Ammon's horn (tissue), 1 donor: ENCODE results near the gene IMMP2L.
"Not testable (repeated sequence)": the region's sequence is repeated elsewhere in the genome, so short reads cannot be mapped to it uniquely, and the experiment has no call there.

Experiments used
- DNase-seq: peaks from one replicate; pipeline ENCODE4 v3.0.0-alpha.2; 2016; ENCODE audit warnings: low spot score

Gene IMMP2L

DNA sequence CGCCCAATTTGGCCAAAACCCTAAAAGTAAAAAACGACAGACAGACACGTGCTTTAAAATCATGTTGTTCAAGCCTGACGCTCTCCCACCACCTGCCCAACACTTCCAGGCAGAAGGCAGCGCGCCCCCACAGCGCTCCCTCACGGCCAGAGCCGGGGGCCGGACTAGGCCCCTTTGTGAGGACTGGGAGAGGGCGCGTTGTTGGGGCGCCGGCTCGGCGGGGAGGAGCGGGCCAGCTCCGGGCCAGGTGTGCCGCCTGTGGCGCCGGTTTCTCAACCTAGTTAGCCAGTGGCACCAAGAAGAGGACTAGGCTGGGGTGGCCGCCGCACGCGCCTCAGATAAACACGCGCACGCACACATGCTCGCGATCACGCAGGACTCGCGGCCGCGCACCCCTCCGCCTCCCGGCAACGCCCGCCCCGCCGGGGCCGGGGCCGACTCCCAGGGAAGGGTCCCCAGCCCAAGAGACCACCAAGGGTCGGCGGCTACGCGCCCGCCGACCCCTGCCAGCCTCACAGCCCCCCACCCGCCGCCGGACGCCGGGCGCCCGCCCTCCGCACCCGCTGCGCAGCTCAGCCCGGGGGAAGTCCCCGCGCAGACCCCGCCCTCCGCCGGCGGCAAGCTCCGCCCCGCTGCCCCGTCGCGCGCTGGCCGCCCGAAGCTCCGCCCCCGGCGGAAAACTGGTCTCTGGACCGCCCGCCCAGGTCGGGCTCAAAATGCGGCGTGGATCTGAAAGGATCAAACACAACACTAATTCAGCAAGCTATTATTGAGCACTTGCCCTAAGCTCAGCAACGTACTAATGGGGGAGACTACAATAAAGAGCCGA lies at the start of gene IMMP2L:
Gene IMMP2L (minus strand): TSS at position 589 of the 829 bp plus-strand sequence.
- peak; percentile 90 for DNase-seq

DNA sequence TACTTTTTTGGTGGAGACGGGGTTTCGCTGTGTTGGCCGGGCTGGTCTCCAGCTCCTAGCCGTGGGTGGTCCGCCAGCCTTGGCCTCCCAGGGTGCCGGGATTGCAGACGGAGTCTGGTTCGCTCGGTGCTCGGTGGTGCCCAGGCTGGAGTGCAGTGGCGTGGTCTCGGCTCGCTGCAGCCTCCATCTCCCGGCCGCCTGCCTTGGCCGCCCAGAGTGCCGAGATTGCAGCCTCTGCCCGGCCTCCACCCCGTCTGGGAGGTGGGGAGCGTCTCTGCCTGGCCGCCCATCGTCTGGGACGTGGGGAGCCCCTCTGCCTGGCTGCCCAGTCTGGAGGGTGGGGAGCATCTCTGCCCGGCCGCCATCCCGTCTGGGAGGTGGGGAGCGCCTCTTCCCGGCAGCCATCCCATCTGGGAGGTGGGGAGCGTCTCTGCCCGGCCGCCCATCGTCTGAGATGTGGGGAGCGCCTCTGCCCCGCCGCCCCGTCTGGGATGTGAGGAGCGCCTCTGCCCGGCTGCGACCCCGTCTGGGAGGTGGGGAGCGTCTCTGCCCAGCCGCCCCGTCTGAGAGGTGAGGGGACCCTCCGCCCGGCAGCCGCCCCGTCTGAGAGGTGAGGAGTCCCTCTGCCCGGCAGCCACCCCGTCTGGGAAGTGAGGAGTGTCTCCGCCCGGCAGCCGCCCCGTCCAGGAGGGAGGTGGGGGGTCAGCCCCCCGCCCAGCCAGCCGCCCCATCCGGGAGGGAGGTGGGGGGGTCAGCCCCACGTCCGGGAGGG lies 47.4 kb upstream of the IMMP2L start:
- DNase-seq, result not testable (repeated sequence)

DNA sequence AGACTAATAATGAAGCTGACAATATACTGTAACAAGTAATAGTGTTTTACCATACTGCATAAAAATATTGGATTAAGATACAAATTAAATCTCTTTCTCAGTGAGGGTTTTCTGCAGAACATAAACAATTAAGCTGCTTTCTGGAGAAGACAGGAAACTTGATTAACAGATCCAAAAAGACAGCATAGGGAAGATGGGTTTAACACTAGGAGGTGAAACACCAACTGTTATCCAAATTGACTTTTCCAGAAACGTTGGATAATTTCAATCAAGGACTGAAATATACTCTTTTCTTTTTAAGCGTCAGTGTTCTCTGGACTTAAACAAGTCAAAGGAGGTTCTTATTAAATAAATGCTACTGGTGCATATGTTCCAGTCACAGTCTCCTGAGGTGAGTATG lies 45.3 kb upstream of the IMMP2L start:
- no peak for DNase-seq

DNA sequence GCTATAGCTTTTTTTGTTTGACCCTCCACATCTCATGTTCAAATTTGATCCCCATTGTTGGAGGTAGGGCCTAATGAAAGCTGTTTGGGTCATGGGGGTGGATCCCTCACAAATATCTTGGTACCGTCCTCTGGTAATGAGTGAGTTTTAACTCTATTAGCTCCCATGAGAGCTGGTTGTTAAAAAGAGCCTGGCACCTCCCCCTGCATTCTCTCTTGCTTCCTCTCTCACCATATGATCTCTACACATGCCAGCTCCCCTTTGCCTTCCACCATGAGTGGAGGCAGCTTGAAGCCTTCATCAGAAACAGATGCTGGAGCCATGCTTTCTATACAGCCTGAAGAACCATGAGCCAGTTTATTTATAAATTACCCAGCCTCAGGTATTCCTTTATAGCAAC lies 43.0 kb upstream of the IMMP2L start:
- no peak for DNase-seq

DNA sequence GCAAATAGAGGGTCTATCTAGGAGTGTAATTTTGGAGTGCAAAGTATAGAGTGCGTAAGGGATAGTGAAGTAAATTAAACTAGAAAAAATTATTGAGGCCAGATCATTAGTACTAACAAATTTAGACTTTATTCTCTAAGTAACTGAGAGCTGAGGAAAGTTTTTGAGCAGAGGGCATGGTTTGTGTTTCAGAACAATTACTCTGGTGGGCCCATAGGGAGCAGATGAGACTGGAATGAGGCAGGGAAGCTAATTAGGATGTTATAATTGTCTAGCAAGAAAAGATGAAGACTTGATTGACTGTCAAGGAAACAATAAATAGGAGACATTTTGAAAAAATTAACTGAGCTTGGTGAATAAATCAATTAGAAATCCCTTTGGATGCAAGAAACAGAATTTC lies 37.8 kb upstream of the IMMP2L start:
- no peak for DNase-seq

DNA sequence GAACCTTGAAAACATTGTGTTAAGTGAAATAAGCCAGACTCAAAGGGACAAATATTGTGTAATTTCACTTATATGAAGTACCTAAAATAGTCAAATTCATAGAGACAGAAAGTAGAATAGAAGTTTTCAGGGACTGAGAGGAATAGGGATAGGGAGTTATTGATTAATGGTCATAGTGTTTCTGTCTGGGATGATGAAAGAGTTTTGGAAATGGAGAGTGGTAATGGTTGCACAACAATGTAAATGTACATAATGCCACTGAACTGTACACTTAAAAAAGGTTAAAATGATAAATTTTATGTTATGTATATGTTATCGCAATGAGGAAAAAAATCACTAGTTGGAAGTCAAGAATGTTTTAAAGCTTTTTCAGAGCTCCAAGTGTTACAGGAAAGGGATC lies 33.5 kb upstream of the IMMP2L start:
- no peak for DNase-seq

DNA sequence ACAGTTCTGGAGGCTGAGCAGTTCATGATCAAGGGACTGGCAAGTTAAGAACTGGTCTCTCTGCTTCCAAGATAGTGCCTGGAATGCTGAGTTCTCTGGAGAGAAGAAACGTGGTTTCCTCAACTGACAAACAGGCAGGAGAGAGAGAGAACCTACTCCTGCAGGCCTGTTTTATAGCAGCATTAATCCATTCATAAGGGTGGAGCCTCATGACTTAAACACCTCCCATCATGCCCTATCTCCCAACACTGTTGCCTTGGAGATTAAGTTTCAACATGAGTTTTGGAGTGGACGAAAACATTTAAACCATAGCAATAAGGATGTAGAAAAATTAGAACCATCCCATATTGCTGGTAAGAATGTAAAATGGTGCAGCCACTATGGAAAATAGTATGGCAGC lies 32.3 kb upstream of the IMMP2L start:
- DNase-seq, result no peak

DNA sequence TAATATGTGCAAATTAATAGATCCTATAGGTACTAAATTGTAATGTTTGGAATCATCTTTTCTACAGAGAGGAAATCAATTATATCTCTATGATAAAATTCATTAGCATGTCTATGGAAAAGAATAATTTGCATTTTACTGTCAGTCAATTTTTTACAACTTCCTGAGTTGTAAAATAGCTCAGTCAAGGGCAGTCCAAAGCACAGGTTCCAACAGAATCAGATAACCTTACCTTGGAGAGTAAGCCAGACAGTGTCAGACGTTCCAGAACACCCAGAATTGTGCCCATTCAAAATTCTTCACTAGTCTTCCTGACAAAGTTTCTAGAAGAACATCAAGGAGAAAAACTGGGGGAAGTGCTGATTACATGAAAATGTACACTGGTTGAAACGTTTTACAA lies 31.1 kb upstream of the IMMP2L start:
- DNase-seq, result no peak

DNA sequence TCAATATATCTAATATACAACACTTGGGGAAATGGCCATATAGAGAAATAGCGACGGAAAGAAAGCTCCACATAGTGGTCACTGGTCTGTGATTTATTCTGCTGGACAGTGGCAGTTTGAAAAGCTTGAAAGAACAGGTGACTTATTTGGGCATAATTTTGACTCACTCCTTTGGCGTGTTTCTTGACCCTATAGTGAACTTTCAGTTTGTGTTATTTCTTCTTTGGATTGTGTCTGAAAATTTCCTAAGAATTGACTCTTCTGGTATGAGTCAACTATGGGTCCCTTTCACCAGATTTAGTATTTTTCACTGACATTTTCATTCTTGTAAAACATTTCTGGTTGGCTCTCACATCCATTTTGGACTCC lies 25.8 kb upstream of the IMMP2L start:
- no peak for DNase-seq

DNA sequence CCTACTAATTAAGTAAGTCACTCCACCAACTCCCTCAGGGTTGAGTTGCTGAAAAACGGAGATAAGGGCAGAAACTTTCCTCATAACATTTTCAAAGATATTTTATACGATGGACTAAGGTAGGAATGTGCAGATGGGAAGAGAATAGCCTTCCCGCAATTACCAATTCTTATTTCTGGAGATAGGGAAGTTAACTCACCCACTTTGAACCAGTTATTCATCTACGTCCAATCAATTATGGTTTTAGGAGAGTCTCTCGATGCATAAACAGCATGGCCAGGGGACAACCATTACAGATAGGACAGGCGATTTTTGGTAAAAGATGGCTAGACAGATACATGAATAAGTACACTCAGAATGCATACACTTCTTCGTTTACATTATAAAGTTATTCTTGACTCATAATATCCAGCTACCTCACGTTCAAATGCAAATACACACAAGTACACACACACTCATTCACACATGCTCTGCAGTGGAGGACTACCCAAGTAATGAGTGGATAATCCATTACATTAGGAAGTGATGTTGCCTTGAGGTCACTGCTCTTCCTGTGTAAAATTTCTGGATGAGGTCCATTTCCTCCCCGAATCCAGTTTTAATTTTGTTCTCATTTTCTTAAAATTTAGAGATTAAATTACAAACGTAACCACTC lies 25.2 kb upstream of the IMMP2L start:
- no peak for DNase-seq

DNA sequence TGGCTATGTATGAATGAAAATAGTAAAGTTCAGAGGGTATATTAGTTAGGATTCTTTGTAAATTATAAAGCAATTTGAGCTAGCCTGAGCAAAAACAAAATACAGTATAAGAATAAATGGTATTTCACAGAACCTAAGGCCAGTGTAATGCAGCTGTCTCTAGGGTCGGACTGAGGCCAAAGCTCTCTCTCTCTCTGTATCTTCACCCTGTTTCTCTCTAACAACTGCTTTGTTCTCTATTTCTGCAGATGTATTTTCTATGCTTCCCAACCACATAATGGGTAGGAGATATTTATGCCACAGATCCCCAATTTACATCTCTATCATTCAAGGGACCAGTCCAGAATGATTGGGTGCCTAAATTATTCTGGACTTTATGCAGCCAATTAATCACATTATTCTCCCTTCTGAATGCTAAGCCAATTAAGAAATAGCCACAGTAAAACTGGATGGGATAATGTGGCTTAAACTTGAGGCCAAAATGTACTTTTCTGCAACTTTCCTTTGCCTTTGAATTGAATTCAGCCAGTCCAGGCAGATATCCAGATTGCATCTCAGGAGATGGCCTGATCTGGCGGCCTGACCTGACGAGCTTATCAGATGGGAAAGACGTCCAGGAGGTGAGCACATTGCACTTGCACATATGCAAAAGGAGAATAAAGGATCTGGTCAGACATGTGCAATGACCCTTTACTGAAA lies 24.6 kb upstream of the IMMP2L start:
- DNase-seq, result no peak

DNA sequence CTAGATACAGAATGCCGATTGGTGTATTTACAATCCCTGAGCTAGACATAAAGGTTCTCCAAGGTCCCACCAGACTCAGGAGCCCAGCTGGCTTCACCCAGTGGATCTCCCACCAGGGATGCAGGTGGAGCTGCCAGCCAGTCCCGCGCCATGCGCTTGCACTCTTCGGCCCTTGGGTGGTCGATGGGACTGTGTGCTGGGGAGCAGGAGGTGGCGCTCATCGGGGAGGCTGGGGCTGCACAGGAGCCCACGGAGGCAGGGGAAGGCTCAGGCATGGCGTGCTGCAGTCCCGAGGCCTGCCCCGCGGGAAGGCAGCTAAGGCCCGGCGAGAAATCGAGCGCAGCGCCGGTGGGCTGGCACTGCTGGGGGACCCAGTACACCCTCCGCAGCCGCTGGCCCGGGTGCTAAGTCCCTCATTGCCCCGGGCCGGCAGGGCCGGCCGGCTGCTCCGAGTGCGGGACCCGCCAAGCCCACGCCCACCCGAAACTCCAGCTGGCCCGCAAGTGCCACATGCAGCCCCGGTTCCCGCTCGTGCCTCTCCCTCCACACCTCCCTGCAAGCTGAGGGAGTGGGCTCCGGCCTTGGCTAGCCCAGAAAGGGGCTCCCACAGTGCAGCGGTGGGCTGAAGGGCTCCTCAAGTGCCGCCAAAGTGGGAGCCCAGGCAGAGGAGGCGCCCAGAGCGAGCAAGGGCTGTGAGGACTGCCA lies 19.6 kb upstream of the IMMP2L start:
- DNase-seq, result not testable (repeated sequence)

DNA sequence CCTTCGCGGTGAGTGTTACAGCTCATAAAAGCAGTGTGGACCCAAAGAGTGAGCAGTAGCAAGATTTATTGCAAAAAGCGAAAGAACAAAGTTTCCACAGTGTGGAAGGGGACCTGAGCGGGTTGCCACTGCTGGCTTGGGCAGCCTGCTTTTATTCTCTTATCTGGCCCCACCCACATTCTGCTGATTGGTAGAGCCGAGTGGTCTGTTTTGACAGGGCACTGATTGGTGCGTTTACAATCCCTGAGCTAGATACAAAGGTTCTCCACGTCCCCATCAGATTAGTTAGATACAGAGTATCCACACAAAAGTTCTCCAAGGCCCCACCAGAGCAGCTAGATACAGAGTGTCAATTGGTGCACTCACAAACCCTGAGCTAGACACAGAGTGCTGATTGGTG lies 18.9 kb upstream of the IMMP2L start:
- DNase-seq, result not testable (repeated sequence)

DNA sequence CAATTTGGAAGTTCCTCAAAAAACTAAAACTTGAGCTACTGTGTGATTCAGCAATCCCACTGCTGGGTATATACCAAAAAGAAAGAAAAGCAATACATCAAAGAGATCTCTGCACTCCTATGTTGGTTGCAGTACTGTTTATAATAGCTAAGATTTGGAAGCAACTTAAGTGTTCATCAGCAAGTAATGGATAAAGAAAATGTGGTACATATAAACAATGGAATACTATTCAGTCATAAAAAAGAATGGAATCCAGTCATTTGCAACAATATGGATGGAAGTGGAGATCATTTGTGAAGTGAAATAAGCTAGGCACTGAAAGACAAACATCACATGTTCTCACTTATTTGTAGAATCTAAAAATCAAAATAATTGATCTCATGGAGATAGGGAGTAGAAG lies 16.5 kb upstream of the IMMP2L start:
- DNase-seq, result no peak

DNA sequence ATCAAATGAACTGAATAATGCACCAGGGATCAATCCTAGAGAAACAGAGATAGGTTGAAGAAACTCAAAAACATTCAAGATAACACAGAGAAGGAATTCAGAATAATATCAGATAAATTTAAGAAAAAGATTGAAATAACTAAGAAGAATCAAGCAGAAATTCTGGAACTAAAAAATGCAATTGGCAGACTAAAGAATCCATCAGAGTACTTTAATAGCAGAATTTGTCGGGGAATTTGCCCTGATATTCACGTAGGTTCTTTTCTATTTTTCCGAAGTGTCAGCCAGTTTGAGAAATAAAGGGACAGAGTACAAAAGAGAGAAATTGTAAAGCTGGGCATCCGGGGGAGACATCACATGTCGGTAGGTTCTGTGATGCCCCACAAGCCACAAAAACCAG lies 9.4 kb upstream of the IMMP2L start:
- no peak for DNase-seq

DNA sequence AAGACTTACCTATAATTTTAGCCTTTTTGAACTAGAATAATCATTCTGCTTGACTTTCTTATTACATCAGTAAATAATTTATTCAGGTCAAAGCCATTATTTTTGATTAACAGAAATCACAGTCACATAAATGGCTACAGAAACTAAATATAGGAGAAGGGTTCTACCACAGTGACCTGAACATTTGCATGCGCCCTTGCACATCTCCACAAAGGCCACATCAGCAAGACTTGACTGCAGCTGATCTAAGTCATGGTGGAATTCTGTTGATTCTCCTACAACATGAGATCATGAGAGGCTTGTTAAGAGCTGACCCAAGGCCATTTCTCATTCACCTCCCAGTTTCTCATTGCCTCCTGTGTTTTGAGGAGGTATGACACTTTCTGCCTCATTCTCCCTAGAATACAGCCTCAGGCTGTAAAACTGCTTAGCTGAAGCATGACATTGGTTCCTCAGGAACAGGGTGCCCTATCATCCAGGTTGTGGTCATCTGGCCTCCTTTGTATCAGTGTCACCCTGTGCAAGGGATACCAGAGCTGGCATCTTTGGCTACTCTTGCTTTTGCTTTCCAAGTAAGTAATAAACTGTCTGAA lies 6.7 kb upstream of the IMMP2L start:
- no peak for DNase-seq

DNA sequence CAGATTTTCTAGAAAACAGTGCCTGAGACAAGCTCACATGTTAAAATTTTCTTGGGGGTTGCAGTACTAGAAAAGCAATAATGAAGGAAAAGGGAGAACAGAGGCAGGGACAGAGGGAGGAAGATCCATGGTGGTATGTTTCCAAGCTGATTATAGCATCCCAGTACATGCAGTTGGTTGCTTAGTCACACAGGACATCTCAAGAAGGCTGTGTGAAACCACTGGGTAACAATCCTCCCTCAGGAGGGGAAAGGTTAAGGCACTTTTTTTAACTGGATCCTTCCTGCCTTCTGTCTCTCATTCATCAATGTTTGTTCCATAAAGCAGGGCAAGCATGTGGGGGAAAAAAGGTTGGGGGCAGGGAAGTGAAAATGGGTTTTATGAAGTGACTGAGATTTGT lies 6.1 kb upstream of the IMMP2L start:
- no peak for DNase-seq

DNA sequence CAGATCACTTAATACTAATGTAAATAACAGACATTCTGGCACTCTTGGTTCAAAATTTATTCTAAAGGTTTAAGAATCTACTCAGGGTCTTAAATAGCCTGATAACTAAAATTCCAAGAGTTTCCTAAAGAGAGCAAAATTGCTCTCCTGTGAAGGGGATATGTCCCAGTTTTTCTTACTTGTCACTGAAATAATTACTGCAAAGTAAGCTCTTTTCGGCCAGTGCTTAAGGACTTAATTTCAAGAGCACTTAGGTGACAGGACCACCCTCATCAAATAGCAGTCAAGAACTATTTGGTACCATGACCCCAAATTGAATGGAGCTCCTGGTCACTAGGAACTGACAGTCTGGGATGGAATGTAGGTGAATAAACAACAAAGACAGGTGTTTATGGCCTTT lies 1.8 kb upstream of the IMMP2L start:
- DNase-seq, result no peak

DNA sequence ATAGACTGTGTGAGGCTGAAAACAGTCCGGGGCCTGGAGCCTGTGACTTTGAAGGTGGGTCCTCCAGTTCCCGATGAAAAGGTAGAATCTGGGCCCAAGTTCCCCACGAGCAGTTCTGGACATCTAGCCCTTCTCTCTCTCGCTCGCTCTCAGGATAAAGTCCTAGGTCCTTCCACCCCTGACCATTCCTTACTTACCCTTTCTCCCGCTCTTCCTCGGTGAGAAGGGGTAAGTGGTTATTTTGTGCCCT lies 713 bp downstream of the IMMP2L start:
- no peak for DNase-seq

DNA sequence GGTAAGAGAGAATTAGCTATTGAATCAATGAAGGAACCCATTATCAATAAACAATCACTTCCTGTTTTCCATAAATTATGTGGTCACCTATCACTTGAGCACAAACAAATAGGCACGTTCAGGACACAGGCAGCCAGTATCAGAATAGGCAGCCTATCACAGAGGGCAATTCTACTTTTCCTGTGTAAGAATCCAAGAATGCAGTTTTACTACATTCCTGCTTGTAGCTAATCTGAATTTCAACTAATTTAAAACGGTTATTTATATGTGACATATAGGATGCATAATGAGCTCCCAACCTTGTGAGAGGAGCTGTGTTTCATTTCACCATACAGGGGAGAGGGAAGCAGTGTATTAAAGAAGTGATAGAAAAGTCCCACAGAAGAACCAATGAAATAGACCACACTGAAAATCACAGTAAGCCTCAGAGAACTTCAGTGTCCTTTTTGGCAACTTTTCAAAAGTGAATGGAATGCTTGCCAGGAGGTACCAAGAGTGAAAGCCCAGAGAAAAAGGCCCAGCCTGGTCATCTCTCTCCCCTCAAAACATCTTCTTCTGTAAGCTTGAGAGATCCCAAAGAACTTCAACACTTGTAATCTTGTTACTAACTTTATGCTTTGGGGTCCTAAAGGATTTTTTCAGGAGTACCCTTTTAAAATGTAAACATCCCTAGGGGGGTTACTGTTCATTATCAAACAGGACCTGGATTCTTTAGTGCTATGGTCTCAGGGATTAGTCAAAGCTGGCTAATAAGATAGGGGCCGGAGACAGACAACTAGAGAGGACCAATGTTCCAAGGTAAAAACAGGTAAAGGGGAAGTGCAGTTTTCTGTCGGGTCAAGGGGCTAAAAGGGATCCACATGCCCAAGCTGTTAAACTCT lies 1.3 kb downstream of the IMMP2L start:
- DNase-seq, result no peak

DNA sequence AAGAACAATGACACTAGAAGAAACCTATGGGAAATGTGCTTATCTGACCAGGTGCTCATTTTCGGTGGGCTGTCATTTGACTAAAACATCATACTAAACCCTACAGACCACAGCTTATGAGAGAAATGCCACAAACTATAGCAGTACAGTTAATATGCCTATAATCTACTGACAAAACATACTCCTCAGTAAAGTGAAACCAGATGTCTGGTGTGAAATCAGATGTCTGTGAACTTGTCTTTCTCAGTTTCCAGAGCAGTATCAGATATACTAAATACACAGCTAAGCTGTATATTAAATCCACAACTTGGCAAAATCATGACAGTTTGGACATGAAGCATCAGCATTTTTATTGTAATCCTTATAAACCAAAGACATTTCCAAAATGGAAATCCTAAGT lies 3.3 kb downstream of the IMMP2L start:
- DNase-seq, result no peak
